ENCODE measurements around the gene NR3C1.

Gene NR3C1

GRCh38 chr5:143318270-143318669 lies 85.2 kb downstream of the NR3C1 start:
- no peak overlapping the region for H3K9ac ChIP-seq (ENCODE audit: low read length)
- H3F3A ChIP-seq (ENCODE audit: insufficient read depth, low read length), result no peaks in the 10 kb centered on the region
- no peak overlapping the region for H3K4me2 ChIP-seq (ENCODE audit: low read depth, low read length)
- TF ChIP-seq EZH2phosphoT487 (IDR thresholded peaks at IDR 0.05; ENCODE audit: low read length) (no peak), EZH2 (optimal IDR thresholded peaks at IDR 0.05; ENCODE audit: low read depth, low read length) (no peak)
- TF ChIP-seq, protein P1, sequence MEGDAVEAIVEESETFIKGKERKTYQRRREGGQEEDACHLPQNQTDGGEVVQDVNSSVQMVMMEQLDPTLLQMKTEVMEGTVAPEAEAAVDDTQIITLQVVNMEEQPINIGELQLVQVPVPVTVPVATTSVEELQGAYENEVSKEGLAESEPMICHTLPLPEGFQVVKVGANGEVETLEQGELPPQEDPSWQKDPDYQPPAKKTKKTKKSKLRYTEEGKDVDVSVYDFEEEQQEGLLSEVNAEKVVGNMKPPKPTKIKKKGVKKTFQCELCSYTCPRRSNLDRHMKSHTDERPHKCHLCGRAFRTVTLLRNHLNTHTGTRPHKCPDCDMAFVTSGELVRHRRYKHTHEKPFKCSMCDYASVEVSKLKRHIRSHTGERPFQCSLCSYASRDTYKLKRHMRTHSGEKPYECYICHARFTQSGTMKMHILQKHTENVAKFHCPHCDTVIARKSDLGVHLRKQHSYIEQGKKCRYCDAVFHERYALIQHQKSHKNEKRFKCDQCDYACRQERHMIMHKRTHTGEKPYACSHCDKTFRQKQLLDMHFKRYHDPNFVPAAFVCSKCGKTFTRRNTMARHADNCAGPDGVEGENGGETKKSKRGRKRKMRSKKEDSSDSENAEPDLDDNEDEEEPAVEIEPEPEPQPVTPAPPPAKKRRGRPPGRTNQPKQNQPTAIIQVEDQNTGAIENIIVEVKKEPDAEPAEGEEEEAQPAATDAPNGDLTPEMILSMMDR (IDR thresholded peaks at IDR 0.05; ENCODE audit: low read length), result no peak
- H3K27me3 ChIP-seq (replicated peaks; ENCODE audit: insufficient read depth, low read length), result no peaks in the 10 kb centered on the region
- no peaks in the 10 kb centered on the region for H3K9me3 ChIP-seq (replicated peaks; ENCODE audit: insufficient read depth, low read length)
- H3K4me3 ChIP-seq (ENCODE audit: low read length), result no peak overlapping the region
- H2AFZ ChIP-seq (ENCODE audit: low read length), result no peak overlapping the region
- DNase-seq, result no peak
- H3K27ac ChIP-seq (ENCODE audit: low read length), result no peak overlapping the region
- H4K20me1 ChIP-seq (ENCODE audit: insufficient read depth, low read length), result 0 out of 2 replicates have a peak, but pooled peaks cover 9% of the 10 kb centered on the region
- peaks cover 100% of the 10 kb centered on the region for H3K79me2 ChIP-seq (ENCODE audit: low read length)
- peaks cover 22% of the 10 kb centered on the region for H3K4me1 ChIP-seq (ENCODE audit: low read length)
- H3K9me2 ChIP-seq (replicated peaks; ENCODE audit: insufficient read depth, low read length), result no peaks in the 10 kb centered on the region
- no peaks in the 10 kb centered on the region for H3K36me3 ChIP-seq (replicated peaks; ENCODE audit: insufficient read depth, low read length)

- Histone ChIP-seq H3K36me3 (replicated peaks; ENCODE audit: insufficient read depth, low read length) (peaks cover 4% of the 10 kb centered on the region; the same call in 1 of the 2 replicates), H3K4me3 (ENCODE audit: low read length) (no peak overlapping the region), H3K27me3 (replicated peaks; ENCODE audit: insufficient read depth, low read length) (no peaks in the 10 kb centered on the region), H3K79me2 (ENCODE audit: low read length) (peaks cover 100% of the 10 kb centered on the region), H3K9me3 (replicated peaks; ENCODE audit: insufficient read depth, low read length) (no peaks in the 10 kb centered on the region), H3K27ac (ENCODE audit: low read length) (no peak overlapping the region), H4K20me1 (ENCODE audit: insufficient read depth, low read length) (0 out of 2 replicates have a peak, but pooled peaks cover 9% of the 10 kb centered on the region), H3K4me2 (ENCODE audit: low read depth, low read length) (no peak overlapping the region), H2AFZ (ENCODE audit: low read length) (no peak overlapping the region), H3F3A (ENCODE audit: insufficient read depth, low read length) (no peaks in the 10 kb centered on the region), H3K9ac (ENCODE audit: low read length) (no peak overlapping the region), H3K9me2 (replicated peaks; ENCODE audit: insufficient read depth, low read length) (no peaks in the 10 kb centered on the region), H3K4me1 (ENCODE audit: low read length) (peaks cover 22% of the 10 kb centered on the region; the same call in 1 of the 2 replicates)
- TF ChIP-seq, protein P1 (IDR thresholded peaks at IDR 0.05; ENCODE audit: low read length), result no peak
- no peak for TF ChIP-seq EZH2 (optimal IDR thresholded peaks at IDR 0.05; ENCODE audit: low read depth, low read length)
- no peak for TF ChIP-seq EZH2phosphoT487 (IDR thresholded peaks at IDR 0.05; ENCODE audit: low read length)
- no peak for DNase-seq
Observed at GRCh38 chr5:143316844-143317631, 86.4 kb downstream of the NR3C1 start.

- Histone ChIP-seq H3K4me3 (ENCODE audit: low read length) (no peak overlapping the region), H3K79me2 (ENCODE audit: low read length) (peaks cover 100% of the 10 kb centered on the region)
Observed at GRCh38 chr5:143316337-143316736, 87.1 kb downstream of the NR3C1 start.

More at GRCh38 chr5:143316337-143316736, 87.1 kb downstream of the NR3C1 start:
- Histone ChIP-seq H2AFZ (ENCODE audit: low read length) (no peak overlapping the region), H3K9me2 (replicated peaks; ENCODE audit: insufficient read depth, low read length) (no peaks in the 10 kb centered on the region), H3K27me3 (replicated peaks; ENCODE audit: insufficient read depth, low read length) (no peaks in the 10 kb centered on the region), H3K9ac (ENCODE audit: low read length) (no peak overlapping the region), H3K4me1 (ENCODE audit: low read length) (peaks cover 28% of the 10 kb centered on the region; the same call in 1 of the 2 replicates), H3K27ac (ENCODE audit: low read length) (no peak overlapping the region), H3F3A (ENCODE audit: insufficient read depth, low read length) (no peaks in the 10 kb centered on the region), H3K4me2 (ENCODE audit: low read depth, low read length) (no peak overlapping the region), H3K36me3 (replicated peaks; ENCODE audit: insufficient read depth, low read length) (peaks cover 8% of the 10 kb centered on the region; the same call in 1 of the 2 replicates), H4K20me1 (ENCODE audit: insufficient read depth, low read length) (0 out of 2 replicates have a peak, but pooled peaks cover 9% of the 10 kb centered on the region), H3K9me3 (replicated peaks; ENCODE audit: insufficient read depth, low read length) (no peaks in the 10 kb centered on the region)
- no peak for DNase-seq
- TF ChIP-seq EZH2phosphoT487 (IDR thresholded peaks at IDR 0.05; ENCODE audit: low read length), result no peak
- TF ChIP-seq, protein P1 (IDR thresholded peaks at IDR 0.05; ENCODE audit: low read length), result no peak
- TF ChIP-seq EZH2 (optimal IDR thresholded peaks at IDR 0.05; ENCODE audit: low read depth, low read length), result no peak
